NOMO-1 treated with dmso at 0.1 percent for 144 hours (cell line): ENCODE data around the gene GALNT13.
A peak's percentile ranks its signal among the peaks of the same experiment; 100 is the strongest.

Experiments used
- DNase-seq: peaks from one replicate; lab custom pipeline; 2025; ENCODE audit not compliant: unreplicated experiment; lab: John Stamatoyannopoulos, UW

Gene GALNT13

DNA sequence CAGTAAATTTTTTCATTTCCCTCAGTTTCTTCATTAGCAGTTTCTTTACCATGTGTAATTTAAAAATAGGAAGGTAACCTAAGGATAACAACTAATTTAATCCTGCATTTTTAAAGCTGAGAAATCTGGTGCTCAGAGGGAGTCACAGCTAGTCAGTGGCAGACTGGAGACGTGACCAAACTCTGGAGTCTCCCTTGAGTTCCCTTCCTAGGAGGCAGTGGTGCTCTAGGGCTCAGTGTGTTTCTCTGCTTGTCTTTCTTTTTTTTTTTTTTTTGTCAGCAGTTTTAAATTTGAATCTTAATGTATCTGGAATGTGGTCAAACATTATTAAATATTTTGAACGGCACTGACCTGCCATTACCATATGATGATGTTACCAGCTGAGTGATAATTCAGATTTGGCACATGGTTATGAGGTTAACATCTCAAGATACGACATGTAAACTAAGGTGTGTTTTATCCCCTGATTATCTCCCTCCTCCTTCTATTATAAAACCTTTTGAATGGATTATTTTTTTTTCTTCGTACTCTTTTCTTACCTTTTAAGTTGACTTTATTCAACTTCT lies 226.2 kb downstream of the GALNT13 start:
- no peak for DNase-seq

DNA sequence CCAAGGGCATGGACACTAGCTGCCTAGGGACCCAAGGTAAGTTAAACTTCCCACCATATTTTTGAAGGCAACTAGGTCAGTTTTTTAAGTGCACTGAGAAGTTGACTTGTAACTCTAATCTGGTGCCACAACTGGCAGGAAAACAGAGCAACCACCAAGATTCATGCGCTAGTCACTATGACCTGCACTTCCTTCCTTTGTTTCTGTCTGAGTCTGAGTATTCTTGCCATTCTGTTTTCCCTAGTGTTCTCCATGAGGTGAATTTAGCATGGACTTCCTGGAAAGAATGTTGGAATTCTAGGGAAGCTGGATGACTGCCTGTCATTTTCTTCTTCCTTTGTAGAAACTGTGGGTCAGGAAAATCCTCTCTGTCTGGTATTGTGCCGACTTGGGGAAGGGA lies 249.0 kb downstream of the GALNT13 start:
- DNase-seq = no peak

DNA sequence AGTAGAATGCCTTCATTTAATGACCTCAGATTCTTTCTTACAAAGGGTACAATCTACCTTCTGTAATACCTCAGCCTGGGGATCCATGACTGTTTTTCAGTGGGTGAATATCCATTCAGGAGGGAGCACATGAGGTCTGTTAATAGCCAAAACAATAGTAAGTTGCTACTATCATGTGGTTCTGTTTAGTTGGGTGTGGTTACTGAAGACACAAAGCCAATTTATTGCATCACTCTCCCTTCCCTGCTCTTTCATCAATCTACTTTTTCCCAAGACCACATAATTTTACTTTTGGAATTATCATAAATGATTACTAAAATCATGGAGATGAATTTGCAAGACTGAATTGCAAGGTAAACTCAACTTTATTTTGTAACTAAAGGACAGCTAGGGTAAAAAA lies 254.2 kb downstream of the GALNT13 start:
- no peak for DNase-seq

DNA sequence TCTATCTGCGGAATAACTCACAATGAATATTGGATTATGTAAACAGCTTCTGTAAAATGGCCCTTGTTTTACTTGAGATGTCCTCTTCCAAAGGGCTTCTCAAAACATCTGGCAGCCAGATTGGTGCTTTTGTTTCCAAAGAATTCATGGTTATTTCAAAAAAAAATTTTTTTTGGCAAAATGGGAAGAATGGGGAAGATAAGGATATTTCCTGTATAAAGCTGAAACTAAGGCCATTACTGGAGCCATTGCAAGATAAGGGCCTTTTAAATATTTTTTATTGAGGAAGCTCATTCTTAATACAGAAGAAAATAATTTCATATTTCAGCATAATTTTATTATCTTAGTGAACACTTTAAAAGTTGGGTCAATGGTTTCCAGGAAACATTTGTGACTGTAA lies 259.1 kb downstream of the GALNT13 start:
- DNase-seq = no peak

DNA sequence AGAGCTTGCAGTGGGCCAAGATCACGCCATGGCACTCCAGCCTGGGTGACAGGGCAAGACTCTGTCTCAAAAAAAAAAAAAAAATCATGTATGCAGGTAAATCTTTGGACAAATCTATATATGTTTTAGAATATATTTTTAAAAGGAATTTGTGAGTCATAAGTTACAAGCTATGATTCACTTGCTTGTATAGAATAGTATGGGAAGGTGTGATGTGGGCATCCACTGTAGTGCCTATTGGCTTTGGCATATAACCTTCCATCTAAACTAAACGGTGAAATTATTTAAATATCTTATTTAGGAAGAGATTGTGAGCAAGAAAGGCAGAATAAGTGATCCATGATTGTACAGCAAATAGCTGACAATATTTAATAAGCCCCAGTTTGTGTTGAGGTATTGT lies 261.1 kb downstream of the GALNT13 start:
- DNase-seq = no peak

DNA sequence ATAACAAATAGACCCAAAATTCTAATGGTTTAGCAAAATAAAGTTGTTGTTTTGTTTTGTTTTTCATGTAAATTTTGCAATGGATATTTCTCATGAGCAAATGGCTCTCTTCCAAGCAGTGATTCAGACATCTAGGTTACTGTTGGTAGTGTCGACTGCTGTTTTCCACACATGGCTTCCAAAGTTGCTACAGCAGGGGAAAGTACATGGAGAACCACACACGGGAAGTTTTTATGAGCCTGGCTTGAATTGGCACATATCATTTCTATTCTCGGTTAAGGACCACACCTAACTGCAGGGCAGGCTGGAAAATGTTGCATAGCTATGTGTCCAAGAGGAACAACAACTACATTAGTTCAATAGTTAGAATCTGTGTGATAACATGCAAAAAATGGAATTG lies 262.1 kb downstream of the GALNT13 start:
- DNase-seq = no peak

DNA sequence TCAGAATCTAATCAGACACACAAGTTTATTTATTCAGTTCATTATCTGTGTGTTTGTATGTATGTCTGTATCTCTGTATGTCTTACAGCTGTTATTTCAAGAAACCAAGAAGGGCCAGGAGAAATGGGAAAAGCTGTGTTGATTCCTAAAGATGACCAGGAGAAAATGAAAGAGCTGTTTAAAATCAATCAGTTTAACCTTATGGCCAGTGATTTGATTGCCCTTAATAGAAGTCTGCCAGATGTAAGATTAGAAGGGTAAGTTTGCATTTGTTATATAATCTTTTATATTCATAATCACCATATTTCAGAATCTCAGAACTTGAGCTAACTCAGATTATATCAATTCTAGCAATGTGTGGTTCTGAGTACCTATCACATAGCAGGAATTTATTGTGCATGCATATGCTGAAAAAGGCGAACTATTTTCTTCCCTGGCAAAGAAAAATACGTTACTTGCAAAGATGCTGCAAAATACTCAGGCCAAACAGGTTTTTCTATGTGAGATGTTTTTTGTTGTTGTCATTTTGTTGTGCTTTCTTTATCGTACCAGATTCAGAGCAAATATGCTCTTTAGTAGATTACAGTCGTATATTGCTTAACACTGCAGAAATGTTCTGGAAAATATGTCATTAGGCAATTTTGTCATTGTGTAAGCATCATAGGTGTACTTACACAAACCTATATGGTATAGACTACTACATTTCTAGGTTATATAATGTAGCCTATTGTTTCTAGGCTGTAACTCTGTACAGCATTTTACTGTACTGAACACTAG lies 268.7 kb downstream of the GALNT13 start:
- no peak for DNase-seq

DNA sequence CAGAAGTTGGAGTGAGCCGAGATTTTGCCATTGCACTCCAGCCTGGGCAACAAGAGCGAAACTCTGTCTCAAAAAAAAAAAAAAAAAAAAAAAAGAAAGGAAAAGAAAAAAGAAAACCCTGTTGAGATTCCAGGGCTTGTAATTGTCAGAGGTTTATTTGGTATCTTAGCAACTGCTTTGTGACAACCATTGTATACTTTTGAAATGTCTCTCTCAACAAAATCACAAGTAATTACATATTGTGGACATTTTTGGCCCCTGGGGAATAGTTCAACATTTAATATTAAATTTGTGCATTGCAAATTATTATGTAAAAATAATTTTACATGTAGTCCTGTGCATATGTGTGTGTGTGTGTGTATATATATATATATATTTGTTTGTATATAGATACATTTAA lies 270.8 kb downstream of the GALNT13 start:
- DNase-seq = no peak

DNA sequence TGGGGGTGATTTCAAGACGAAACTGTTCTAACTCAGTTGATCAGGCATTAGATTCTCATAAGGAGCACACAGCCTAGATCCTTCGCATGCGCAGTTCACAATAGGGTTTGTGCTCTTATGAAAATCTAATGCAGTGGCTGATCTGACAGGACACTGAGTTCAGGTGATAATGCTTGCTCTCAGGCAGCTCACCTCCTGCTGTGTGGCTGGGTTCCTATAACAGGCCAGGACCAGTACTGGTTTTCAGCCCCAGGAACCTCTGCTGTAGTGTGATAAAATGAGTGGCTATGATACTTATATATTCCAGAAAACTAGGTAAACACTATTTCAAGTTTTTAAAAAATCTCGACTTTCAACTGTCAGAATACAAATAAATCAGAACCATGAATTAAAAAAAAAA lies 271.4 kb downstream of the GALNT13 start:
- no peak for DNase-seq

DNA sequence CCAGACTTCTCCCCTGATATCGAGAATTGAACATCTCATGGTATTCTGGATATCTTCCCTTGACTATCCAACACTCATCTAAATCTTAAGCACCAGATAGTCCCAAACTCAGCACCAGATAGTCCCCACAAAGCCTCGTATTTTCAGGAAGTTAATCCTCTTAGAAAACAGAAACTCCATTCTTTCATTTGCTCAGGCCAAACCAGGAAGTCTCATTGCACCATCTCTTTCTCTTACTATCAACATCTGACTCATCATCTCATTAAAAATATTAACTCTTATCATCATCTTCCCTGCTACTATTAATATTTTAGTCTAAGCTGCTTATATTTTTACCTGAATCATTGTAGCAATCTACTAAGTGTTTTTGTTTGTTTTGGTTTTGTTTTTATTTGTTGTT lies 286.4 kb downstream of the GALNT13 start:
- peak; percentile 17 for DNase-seq

DNA sequence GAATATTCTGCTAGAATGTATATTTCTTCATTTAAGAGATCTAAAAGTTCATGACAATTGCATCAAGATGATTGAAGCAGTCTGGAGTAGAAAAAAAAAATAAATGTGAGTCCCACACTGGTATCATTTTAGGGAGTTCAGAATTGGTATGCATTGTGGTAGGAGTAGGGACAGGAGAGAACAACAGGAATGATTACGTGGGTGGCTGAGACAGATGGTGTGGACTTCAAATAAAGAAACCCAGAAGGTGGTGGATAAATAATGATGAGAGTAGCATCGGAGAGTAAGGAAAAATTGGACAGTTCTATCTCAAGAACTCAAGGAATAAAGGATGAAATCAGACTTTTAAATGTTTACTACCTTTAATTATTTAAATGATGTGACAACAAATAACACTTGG lies 289.6 kb downstream of the GALNT13 start:
- no peak for DNase-seq

DNA sequence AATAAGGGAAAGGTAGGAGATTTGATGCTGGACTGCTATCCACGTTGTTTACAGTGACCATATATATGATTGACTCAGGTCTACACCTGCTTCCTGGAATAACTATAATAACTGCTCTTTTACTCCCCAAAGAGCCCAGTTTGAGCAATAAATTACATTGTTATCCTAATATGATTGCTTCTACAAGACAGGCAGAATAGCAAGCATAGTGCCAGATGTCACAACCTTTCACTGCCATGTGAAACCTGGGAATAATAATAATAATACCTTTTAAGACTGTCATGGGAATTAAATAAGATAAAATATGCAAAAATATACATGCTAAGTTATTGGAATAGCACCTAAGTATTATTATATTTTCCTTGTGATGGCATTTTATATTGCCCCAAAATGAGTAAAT lies 298.7 kb downstream of the GALNT13 start:
- DNase-seq = no peak

DNA sequence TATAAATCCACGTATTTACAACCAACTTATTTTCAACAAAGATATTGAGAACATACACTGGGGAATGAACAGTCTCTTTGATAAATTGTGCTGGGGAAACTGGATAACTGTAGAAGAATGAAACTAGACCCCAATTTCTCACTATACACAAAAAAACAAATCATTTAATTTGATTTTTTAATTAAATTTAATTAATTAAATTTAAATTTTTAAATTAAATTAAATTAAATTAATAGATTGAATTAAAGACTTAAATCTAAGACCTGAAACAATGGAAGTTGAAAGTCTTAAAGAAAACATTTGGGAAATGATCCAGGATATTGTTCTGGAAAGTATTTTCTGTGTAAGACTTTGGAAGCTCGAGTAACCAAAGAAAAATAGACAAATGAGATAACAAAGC lies 301.4 kb downstream of the GALNT13 start:
- DNase-seq = no peak

DNA sequence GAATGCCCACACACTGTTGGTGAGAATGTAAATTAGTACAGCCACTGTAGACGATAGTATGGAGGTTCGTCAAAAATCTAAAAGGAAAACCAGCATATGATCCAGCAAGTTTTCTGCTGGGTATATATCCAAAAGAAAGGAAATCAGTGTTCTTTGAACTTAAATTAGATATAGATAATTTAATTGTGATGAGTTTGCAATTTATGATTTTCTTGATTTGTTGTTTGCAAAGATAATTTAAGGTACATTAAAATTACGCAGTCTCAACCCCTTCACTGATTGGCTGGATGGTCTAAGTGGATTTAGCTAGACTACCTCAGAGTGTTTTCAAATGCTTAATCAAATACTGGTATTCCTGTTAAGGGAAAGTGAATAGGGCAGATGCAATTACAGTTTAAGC lies 302.2 kb downstream of the GALNT13 start:
- DNase-seq = no peak

DNA sequence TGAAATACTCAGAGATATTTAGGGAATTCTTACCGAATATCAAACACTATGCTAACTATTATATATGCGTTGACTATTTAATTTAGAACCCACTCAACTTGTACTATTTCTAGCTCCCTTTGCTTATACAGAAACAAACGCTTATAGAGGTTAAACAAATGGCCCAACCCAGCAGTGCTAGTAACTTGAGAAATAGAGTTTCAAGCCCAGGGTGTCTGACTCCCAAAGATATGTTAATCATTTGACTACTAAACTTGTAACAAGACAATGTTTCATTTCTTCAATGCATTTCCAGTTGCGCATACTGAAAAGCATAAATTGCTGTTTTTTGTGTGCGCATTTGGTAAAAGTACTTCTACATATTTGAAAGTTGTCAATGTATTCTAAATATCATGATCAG lies 310.3 kb downstream of the GALNT13 start:
- no peak for DNase-seq

DNA sequence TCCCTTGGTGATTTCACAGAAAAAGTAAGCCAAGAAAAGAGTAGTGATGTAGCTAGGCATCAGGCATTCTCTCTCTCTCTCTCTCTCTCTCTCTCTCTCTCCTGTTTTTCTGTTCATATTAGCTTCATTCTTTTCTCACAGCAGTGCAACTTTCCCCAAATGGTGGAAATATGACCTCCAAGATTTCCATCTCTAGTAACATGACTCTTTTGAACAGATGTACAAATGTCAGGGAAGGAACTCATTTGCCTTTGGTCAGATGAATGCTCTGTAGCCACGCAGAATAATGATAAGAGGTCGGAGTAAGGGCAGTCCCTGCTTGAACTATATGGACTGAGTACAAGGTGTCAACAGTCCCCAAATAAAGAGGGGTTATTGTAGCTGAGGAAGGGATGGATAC lies 316.2 kb downstream of the GALNT13 start:
- no peak for DNase-seq

DNA sequence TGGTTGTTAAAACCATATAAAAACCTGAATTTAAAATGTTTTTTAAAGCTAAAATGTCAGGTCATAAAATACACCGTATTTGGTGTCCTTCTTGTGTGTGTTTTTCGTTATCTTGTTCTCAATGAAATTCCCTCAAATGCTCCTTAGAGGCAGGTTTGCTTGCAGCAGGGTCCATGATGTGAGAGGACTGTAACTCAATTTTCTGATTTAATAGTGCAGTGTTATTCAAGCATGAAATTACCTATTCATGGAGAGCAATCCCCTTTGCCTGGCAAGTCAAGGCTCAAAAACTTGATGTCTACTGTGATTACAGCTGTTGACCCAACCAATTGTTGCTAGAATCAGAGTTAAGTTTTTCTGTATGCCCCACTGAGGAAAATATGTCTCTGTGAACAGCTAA lies 318.2 kb downstream of the GALNT13 start:
- no peak for DNase-seq

DNA sequence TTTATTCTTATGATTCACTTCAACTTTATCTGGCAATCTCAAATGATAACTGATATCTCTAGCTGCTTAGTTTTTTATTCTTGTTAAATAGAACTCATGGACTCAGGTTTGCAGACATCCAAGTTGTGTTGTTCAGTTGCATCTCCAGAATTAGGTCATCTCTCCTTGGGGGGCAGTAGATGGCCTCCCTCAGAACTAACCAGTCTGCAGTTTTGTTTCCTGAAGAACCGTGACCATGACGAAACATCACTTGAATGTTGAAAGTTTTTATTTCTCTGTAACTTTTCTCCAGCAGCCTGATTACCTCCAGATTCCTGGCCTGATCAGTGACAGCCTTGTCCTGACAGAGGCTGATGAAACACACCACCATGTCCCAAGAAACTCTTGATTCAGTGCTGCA lies 321.5 kb downstream of the GALNT13 start:
- DNase-seq = no peak

DNA sequence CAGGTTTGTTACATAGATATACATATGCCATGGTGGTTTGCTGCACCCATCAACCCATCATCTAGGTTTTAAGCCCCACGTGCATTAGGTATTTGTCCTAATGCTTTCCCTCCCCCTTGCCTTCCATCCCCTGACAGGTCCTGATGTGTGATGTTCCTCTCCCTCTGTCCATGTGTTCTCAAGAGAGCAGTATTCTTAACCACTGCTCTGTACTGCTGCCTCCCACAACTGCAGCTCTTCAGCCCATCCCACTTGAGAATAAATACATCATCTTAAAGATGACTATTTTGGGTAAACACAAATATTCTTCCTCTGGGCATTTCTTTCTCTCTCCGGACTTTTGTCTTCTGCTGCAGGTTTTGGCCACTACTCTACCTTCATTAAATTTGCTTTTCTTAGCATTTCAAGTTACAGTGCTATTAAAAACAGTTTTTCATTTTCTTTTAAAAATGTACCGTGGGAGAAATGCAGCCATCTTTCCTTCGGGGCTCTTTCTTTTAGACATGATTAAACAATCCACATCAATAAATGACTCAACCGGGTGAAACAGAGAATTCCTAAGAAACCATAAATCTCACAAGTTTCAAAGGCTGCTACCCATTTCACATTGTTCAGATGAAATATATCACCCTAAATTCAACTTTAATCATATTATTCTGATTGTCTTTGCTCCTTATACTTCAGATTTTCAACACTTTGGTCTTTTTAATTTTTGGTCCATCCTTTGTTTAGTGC lies 323.4 kb downstream of the GALNT13 start:
- DNase-seq = no peak

DNA sequence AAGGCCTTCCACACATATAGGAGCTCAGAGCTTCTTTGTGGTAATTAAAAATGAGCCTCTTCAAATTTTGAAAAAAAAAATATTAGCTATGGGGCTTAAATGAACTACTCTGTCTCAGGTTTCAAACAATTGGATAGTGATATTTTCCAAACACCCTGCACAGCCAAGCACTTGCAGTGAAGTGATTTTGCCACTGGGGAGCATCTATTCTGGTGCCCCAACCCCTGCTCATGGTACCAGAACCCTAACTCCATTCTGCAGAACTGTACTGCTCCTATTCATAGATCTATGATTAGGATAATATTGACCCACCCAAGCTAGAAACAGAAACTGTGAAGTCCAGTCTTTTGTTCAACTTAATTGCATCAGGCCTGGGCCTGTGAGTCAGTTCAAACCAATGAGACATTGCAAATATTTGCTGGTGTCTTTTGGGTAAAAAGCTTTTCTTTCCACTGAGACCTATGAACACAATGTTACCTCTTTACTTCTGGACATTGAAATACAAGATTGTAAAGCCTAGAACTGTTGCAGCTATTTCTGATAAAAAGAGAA lies 324.0 kb downstream of the GALNT13 start:
- no peak for DNase-seq

DNA sequence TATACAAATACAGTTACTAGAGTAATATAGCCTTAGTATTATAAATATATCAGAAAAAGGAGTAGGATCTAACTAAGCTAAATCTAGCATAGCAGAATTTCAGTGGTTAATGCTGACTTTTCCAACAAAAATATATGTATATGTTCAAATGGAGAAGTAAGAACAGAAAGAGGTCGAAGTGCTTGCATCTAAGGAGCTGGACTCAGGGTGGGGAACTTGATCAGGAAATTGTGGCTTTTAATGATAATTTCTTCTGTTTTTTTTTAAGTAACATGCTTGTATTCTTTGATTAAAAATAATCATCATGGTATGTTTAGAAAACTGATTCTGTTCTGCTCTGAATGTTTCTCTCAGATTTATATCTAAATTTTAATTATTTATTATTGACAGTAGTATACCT lies 327.1 kb downstream of the GALNT13 start:
- DNase-seq = no peak

DNA sequence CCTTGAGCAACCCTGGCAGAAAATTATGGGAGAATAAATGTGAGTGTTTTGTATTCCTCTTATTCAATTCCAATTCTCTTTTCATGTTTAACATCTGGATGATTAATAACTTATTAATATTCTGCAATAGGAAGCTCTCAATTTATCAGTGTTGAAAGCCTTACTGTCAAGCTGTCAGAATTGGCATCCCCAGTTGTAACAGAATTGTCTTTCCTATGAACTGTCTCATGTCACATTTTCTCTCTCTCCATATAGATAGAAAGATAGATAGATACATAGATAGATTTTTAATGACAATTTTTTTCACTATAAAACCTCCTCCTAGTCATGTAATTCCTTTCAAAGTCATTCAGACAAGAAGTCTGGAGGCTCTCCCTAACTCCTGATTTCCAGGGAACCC lies 331.5 kb downstream of the GALNT13 start:
- no peak for DNase-seq
